CD4-positive, alpha-beta T cell treated with Interleukin-4 for 1 hour (primary cell): ENCODE measurements around the gene TMEM91.
"Not testable (repeated sequence)": the region's sequence is repeated elsewhere in the genome, so short reads cannot be mapped to it uniquely, and the experiment has no call there.

Source experiments
- DNase-seq, 2 donors: peaks; one replicate each; pipeline ENCODE4 v3.0.0-alpha.2; 2020 to 2022

Gene TMEM91

GRCh38 chr19:41381536-41381935 is 5.2 kb downstream of the TMEM91 start:
- DNase-seq = not testable (repeated sequence)

- DNase-seq = no peak
Measured at GRCh38 chr19:41384351-41384750, 8.0 kb downstream of the TMEM91 start.

DNA sequence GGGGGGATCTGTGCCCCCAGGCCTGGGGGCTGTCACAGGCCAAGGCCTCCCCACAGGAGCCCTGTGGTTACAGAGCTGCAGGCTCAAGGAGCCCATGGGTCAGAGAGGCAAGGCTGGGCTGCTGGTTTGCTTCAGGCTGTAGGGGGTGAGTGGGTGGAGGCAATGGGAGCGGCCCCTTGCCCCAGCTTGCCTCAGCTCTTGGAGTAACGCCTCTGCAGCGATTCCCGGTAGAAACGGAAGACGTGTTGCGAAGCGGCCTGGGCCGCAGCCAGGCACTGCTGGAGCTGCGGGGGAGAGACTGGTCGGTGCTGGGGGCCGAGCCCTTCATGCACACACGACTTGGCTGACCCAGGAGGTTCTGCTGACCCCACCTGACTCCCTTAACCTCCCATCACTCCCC is 10.1 kb downstream of the TMEM91 start:
- DNase-seq = no peak

GRCh38 chr19:41391618-41392017 is 15.3 kb downstream of the TMEM91 start:
- no peak for DNase-seq

DNA sequence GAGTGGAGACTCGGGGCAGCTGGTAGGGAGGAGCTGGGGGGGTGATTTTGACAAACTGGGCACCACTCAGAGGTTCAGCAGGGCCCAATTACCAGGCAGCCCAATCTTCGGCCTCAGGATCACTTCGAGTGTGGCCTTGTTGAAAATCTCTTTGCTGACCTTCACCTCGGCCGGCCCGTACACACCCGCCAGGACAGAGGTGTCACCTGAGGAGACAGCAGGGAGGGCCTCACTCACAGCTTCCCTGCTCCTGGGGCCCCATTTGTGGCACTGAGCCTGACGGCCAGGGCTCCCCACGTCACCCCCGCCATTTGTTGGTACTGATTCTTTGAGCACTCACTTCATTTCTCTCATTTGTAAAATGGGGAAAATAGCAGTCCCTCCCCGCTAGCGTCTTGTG is 16.4 kb downstream of the TMEM91 start:
- no peak for DNase-seq

DNA sequence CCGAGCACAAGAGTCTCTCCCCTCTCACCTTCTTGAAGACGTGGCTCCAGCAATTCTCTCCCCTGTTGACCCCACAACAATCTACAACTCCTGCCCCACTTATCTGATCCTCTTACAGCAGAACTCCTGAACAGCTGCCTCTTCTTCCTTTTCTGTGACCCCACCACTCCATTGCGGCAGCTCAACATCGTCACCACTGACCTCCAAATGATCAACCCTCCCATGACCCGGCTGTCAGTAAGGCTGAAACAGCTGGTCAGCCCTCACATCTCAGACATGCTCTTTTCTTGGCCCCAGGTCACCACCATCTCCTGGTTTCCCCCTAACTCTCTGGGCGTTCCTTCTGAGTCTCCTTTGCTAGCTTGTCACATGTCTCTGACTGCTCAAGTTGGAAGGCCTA is 19.0 kb downstream of the TMEM91 start:
- DNase-seq = no peak

- DNase-seq = peak; percentile 100
Measured at GRCh38 chr19:41397086-41398049, 21.0 kb downstream of the TMEM91 start, which contains the start of the genes BCKDHA and EXOSC5. Gene BCKDHA, plus strand, starts transcription at chr19:41397818. Its CDS starts 10 bp downstream, at chr19:41397828. Gene EXOSC5, minus strand, starts transcription at chr19:41397359. Its CDS starts 31 bp downstream, at chr19:41397328.

GRCh38 chr19:41398050-41398418 is 21.7 kb downstream of the TMEM91 start:
- DNase-seq = no peak

DNA sequence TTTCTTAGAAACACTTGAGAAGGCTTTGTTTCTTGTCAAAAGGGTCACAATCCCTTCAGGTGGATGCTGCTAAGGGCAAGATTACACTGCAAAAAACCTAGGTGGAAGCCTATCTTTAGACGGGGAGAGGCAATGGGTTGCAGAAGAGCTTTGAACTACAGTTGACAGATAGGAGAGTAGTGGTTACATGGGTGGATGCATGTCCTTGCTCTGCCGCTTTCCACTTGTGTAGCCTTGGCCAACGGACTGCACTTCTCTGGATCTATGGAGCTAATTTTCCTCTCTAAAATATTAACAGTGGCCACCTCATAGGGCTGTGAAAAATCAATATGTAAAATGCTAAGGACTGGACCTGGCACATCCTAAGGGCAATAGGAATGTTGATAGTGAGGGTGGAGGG is 22.3 kb downstream of the TMEM91 start:
- no peak for DNase-seq

DNA sequence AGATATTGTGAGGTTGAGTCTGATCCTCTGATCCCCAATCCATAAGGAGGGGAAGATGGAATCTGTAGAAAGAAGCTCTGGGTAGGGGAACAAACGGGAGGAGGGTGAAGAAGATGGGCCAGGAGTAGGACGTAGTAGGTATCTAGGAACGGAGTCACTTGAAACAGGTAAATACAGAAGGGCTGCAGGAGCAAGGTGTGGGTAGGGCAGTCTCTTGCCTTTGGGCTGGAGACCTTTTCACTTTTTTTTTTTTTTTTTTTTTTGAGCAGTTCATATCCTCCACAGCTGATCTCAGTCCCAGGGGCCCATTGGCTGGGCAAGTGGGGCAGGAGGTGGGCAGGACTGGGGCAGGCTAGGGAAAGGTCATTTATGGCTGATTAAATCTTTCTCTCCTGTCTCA is 22.8 kb downstream of the TMEM91 start:
- no peak for DNase-seq

DNA sequence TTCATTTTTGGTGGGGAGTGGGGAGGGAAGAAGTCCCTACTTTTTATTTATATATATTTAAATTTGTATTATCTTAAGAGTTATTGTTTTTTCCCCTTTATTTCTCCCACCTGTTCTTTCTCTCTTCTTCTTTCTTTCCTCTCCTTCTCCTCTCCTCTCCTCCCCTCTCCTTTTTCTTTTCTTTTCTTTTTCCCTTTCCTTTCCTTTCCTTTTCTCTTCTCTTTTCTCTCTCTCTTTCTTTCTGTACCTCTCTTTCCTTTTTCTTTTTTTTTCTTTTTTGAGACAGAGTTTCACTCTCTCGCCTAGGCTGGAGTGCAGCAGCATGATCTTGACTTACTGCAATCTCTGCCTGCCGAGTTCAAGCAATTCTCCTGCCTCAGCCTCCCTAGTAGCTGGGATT is 23.2 kb downstream of the TMEM91 start:
- DNase-seq = no peak

DNA sequence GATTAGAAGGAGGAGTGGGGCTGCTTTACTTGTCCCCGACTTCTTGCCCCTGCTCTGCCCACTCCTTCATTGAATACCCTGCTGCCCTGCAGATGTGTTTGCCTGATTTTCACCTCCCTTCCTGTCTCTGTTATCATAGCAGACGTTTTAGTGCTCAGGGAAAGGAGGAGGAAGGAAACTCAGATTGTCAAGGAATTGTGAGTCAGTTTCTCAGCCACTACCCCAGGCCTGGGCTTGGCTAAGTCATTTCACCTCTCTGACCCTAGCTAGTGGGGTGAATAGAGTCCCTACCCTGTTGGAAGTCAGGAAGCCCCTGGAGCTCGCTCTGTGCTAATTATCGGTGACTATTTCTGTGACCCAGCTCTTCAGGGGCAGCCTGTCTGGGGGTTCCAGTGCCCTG is 25.1 kb downstream of the TMEM91 start:
- no peak for DNase-seq

DNA sequence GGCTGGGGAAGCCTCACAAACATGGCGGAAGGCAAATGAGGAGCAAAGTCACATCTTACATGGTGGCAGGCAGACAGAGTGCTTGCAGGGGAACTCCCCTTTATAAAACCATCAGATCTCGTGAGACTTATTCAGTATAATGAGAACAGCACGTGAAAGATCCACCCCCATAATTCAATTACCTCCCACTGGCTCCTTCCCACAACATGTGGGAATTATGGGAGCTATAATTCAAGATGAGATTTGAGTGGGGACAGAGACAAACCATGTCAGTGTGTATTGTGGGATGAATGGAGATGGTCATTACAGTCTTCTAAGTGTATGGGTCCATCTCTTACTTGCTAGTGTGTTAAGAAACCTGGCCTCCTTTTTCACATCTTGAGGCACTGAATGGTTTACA is 25.7 kb downstream of the TMEM91 start:
- DNase-seq = no peak

GRCh38 chr19:41403181-41403970 is 27.0 kb downstream of the TMEM91 start:
- no peak for DNase-seq

- DNase-seq = no peak
Measured at GRCh38 chr19:41405776-41406175, 29.4 kb downstream of the TMEM91 start.

DNA sequence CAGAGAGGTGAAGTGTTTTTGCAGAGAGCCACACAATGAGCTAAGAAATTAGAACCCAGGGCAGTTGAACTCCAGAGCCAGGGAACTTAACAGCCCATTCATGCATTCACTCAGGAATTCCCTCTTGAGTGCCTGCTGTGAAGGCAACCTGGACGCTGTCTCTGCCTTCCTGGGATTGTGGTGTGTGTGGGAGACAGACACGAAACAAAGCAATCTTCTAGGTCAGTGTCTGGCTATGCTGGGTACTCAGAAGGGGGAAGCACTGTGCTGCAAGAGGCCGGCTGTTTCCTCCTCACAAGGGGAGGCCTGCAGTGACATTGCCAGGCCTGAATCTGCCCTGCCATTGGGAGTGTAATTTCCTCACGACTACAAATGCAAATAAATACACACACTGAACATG is 30.9 kb downstream of the TMEM91 start:
- DNase-seq = no peak

DNA sequence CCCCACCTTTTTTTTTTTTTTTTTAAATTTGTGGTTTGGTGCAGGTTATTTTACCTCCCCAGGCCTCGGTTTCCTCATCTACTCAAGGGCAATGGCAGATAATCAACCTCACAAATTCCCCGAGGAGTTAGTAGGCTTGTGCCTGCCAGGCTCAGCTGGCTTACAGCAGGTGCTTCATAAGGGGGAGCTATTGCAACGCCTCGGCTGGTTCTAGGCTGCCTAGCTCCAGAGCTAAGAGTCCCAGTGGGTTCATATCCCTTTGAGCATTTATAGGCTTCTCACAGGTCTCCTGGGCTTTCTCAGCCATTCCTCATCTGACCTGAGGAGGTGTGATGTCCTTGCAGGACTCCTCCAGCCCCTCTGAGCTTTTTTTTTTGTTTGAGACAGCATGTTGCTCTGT is 31.9 kb downstream of the TMEM91 start:
- DNase-seq = no peak

GRCh38 chr19:41408846-41409245 is 32.5 kb downstream of the TMEM91 start:
- not testable (repeated sequence) for DNase-seq

DNA sequence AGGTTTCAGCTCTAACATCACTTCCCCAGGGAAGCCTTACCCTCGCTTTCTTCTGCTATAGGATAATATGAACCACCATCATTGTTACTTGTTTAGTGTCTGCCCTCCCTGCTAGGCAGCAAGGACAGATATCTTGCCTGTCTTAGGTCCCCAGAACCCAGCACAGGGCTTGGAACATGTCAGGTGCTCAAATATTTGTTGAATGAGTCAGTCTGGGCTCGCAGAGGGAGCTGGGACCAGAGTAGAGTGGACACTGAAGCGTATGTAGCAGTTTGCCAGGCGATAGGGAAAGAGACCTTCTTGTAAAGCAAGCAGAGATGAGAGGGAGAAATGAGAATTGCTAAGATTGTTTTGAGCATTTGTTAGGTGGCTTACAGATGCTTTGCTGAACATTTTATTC is 33.0 kb downstream of the TMEM91 start:
- DNase-seq = no peak

GRCh38 chr19:41410336-41411054 is 34.2 kb downstream of the TMEM91 start:
- DNase-seq = no peak

DNA sequence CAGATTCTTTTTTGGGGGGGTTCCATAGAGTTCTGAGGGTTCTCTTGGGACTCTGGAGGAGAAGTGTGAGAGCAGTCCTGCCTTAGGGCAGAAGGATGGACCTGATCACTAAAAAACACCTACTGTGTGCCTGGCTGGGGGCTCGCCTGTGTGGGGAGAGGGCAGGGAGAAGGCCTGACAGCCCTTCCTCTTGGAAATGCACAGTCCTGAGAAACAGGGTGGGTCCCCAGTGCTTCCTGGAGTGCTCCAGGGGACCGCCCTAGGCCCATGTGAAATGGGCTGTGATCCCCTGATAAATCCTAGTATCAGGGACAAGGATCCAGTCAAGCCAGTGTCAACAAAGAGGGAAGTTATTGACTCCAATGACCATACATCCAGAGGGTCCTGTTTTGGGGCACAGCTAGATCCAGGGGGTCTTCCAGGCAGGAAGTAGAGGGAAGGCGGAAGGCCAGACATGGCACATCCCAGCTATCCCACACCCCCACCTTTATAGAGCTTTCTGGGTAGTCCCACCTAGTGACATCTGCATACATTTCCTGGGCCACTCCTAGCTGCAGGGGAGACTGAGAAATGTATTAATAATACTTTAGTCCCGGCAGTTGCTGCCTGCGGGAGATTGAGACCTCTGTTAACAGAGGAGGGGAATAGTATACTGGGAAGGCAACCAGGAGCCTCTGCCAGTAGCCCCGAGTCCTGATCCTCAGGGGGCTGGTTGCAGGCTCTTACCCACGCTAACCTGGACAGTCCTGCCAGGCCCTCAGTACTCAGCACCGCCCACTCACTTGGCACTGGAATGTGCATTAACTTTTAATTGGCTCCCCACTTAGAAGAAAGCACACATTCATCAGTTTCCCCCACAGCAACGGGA is 35.0 kb downstream of the TMEM91 start:
- no peak for DNase-seq

DNA sequence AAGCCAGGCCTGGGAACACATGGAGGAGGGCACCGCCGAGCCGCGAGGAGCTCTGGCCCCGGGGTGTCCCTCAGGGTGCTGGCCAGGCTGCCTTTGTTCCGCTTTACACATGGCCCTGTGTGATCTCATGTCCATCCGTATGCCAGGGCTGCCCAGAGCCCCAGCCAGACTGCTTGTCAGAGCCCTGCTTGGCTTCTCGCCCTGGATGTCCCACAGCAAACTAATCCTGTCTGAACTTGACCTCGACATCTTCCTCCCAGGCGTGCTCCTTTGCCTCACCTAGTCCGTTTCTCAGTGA is 35.6 kb downstream of the TMEM91 start:
- no peak for DNase-seq
